GM19438 (cell line): ENCODE data around the gene CTNND2.

Experiments used
- ATAC-seq: cut with Tn5 transposase; IDR thresholded peaks from one replicate; pipeline ENCODE4 v1.9.1; 2021; ENCODE audit warnings: low read depth; ENCODE audit not compliant: unreplicated experiment

CTNND2 gene

DNA sequence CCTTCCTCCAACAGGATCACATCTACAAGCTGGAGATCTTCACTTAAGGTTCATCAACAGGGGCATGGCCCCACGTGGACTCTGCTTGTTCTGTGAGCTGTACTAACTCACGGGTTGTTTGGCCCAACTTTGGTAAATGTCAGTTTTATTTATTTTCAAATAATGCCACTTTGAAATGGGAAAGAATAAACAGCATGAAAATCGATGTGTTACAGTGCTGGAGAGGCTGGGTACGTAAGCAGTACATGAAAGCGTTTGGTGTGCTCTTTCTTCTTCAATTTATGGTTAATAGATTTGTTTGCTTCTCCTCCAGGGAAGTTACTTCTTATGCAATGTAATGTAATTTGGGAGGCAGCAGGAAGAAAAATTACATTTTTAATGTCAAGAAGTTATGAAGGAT is 753.3 kb downstream of the CTNND2 start:
- no peak for ATAC-seq

- no peak for ATAC-seq
Measured at GRCh38 chr5:11148810-11149539, 755.3 kb downstream of the CTNND2 start.

DNA sequence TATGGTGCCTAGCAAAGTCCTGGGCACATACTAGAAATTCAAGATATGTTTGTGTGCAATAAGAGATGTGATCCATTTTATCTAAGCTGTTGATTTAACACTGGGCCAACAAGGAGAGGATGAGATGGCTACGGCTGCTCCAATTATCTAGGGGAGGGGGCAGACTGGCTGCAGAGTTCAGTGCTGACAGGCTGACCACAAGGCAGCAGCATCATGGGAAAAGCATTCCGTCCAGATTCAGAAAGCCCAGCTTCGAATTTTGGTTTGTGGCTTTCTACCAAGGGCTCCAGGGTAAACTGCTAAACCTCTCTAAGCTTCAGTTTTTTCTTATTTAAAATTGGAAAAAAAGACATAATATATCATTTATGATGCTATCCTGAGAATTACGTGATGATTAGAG is 758.1 kb downstream of the CTNND2 start:
- ATAC-seq, result no peak

- ATAC-seq, result no peak
Measured at GRCh38 chr5:11143456-11144267, 760.6 kb downstream of the CTNND2 start.

GRCh38 chr5:11139217-11139865 is 764.9 kb downstream of the CTNND2 start:
- no peak for ATAC-seq

- no peak for ATAC-seq
Measured at GRCh38 chr5:11130131-11130530, 774.1 kb downstream of the CTNND2 start.

DNA sequence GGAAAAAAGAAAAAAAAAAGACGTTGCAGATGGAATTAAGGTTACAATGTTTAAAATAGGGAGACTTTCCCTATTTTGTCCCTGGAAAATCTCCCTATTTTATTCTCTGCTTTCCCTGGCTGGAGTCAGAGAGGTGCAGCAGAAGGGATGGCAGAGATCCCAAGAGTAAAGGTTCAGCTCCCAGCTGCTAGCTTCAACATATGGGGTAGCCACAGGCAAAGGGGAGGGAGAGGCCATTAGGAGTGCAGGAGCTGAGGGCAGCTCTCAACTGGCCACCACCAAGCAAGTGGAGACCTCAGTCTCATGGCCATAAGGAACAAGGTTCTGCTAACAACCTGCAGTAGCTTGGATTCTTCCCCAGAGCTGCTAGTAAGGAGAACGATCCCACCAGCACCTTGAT is 776.2 kb downstream of the CTNND2 start:
- ATAC-seq, result no peak

DNA sequence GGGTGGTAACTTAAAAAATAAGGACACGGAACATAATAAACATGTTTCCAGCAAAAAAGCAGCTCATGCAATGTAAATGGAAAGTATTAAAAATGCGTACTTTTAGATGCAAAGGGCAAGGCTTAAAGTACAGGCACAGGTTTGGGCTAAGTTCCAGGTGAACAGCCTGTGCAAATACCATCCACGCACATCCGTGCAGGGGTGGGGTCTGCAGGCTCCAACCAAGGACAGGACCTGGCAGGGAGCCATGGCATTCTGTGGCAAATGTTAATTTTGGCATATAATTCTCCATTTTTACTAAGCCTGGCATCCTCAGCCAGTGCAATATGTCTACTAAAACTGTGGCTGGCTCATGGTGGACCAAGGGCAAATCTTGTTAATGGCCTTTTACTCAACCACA is 777.4 kb downstream of the CTNND2 start:
- no peak for ATAC-seq

DNA sequence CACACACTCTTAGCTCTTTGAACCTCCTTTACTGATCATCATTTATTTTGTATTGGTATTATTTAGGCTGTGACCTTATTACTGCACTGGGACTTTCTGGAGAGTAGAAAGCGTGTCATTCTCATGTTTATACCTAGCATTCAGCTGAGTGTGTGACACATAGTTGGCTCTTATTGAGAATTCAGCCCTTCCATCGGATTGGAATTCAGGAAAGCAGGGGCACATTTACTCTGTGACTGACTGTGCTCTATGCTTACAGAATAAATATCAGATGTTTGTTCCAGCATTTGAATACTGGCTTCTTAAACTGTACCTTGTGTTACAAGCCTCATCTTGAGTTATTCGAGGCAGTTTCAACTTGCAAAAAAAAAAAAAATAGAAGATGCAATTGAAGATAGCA is 782.4 kb downstream of the CTNND2 start:
- ATAC-seq, result no peak

DNA sequence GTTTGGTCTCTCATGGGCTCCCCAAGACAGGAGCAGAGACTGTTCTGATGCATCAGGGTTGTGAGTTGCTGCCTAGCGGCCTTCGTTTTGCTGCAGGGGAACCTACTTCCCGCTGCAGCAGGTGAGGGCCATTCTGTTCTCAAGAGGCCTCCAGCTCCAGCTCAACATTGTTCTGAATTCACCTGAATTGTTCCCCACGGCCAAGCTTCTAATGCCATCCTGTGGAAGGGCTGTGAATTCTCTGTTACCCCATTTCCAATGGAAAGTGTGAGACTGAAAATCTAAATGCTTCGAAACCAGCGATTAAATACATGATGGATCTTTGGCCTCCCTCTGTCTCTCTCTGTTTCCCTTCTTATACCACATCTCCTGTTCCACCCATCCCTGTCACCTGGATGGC is 794.1 kb downstream of the CTNND2 start:
- ATAC-seq, result no peak

GRCh38 chr5:11105696-11106095 is 798.5 kb downstream of the CTNND2 start:
- ATAC-seq, result no peak

DNA sequence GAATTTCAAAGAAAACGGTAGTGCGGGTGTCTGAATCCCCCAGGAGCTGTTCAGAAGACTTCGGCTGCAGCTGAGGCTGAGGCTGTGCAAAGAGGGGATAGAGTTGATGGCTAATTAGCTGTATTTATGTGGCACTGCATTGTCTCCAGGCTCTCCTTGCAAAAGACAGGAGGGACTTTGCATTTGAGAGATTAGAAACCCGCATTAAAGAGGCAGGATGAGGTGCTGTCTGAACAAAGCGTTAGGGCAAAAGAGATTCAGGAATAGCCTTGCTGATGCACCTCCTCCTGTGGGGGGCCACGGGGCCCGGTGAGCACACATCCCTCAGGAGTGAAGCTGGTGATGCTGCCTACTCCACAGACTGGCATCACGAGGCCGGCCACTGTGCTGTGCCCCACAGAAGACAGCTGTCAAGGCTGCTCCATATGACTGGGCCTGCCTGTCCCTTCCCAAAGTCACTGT is 799.6 kb downstream of the CTNND2 start:
- no peak for ATAC-seq

GRCh38 chr5:11104210-11104609 is 800.0 kb downstream of the CTNND2 start:
- no peak for ATAC-seq

DNA sequence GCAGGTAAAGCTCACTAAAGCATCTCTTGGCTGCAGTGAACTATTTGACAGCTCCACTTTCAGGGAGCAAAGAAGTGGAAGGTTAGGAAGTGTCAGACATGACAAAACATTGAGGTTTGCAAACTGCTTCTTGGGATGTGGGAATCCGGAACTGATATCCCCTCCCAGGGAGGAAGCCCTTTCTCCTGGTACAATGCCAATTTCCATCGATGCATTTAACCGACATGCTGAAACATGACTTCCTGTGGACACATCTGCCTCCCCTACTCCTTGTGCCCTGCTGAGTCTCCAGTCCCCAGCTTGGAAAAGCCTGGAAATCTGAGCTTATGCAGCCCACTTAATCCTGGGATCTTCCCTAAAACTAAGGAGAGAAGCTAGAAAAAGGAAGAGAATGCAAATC is 820.1 kb downstream of the CTNND2 start:
- ATAC-seq, result no peak

- ATAC-seq, result no peak
Measured at GRCh38 chr5:11082404-11082945, 821.8 kb downstream of the CTNND2 start.

DNA sequence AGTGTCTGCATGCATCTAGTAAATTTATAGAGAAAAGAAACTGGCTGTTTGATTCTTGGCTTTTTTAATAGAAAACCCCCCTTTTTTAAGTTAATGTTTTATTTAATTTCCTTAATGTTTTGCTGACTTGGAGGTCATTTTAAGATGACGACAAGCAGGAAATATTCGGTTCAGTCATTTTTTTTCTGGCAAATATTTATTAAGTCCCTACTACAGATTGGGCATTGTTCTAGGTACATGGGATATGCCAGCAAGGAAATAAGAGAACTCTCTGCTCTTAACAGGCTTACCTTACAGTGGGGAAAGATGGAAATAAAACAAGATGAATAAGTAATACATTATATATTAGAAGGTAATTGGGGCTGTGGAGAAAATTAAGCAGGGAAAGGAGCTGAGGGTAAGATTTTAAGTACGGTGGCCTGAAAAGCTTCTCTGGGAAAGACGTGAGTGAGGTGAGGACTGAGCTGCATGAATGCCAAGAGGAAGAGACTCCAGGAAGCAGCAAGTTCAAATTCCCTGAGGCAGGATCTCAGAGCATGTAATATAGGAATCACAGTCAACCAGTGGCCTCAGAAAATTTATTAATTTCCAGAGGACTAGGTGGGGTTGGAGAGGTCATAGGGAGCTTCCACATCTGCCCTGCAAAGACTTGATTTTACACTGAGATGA is 827.2 kb downstream of the CTNND2 start:
- no peak for ATAC-seq

DNA sequence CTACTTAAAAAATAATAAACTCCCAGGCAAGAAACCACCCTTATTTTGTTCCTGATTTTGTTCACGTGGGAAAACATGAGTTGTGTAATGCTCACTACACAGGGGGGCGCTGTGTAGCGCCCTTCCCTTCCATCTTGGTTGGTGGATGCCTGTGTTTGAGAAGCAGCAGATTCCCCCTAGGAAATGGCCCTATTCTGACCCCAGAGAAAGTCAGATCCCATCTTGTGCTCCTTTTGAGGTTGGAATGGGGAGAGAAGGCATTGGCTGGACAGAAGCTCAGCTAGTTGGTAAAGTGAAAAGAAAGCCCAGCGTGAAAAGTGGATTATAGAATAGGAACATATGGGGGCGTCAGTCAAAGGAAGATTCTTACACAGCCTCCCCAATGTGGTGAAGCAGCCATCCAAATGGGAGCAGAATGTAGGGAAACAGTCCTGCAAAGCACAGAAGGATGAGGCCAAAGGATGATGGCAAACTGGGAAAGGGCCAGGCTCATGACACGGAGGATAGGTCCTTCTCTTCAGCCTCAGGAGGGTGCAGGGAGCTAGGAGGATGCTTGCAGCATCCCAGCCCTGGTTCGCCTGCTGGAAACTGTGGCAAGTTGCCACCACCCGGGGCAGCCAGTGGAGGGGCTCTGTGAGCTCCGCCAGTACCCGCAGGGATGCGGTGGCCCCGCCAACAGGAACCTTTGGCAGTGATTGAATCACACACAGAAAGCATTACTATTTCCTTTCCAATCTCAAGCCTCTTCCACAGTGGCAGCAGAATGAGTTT is 829.0 kb downstream of the CTNND2 start:
- ATAC-seq, result no peak

- ATAC-seq, result no peak
Measured at GRCh38 chr5:11072568-11072967, 831.7 kb downstream of the CTNND2 start.

- no peak for ATAC-seq
Measured at GRCh38 chr5:11072076-11072475, 832.2 kb downstream of the CTNND2 start.

GRCh38 chr5:11069041-11069440 is 835.2 kb downstream of the CTNND2 start:
- no peak for ATAC-seq
